GM19467 (cell line): ENCODE data around the gene PTPRCAP.
"Not testable (repeated sequence)": the region's sequence is repeated elsewhere in the genome, so short reads cannot be mapped to it uniquely, and the experiment has no call there.

ENCODE experiments used
- ATAC-seq: cut with Tn5 transposase; IDR thresholded peaks from one replicate; pipeline ENCODE4 v1.9.1; 2021; ENCODE audit warnings: mild to moderate bottlenecking, moderate library complexity; ENCODE audit not compliant: unreplicated experiment

The PTPRCAP gene

DNA sequence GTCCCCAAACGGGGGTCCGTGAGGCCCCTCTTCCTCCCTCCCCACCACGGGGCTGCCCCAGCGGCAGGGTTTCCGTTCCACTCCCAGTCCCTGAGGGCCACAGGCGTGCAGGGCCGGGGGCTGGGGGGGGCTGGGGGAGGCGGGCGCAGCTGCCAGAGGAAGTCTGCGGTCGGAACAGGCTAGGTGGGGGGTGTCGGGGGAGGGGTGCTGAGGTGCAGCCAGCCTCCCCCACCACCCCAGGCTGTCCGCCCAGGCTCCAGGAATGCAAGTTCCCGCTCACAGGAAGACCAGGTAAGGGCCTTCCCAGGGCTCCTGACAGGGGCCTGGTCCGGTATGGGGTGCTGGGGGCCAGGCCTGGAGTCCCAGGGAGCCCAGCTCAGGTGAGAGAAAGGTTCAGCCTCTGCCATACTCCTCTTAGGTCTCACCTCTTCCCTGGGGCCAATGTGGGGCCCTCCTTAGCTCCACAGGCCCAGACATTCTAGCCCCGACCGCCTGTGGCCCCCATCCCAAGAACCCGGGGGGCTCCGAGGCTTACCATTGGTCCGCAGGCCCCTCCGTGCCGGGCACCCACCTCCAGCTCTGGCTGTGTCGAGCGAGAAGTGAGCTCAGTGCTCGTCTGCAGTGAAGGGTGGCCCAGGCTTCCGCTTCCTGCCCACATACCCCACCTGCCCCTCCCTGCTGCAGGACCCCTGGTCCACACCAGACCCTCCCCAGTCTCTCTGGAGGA is at the start of gene PTPRCAP:
Gene PTPRCAP, minus strand, starts transcription at position 601 of the 727 bp plus-strand sequence. Its CDS starts 63 bp downstream, at position 538.
- no peak for ATAC-seq

DNA sequence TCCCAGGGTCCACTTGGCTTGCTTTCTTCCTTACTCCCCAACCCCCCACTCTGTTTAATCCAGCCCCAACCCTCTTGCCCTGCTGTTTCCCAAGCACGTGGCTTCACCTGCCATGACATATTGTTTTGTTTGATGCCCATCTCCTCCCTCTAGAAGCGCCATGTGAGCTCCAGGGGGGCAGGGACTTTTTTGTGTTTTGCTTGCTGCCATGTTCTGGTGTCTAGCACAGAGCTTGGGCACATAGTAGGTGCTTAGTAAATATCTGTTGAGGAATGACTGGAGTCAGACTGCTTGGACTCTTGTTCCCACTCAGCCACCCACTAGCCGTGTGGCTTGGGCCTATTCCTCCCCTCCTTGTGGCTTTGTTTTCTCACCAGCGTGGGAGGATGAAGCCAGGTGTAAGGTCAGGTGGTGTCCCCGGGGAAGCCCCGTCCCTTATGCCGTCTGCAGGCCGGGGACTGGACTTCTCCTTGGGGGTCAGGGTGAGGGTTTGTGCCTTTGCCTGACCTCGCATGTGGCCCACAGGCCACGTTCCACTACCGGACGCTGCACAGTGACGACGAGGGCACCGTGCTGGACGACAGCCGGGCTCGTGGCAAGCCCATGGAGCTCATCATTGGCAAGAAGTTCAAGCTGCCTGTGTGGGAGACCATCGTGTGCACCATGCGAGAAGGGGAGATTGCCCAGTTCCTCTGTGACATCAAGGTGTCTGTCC is 49.2 kb upstream of the PTPRCAP start:
- ATAC-seq, result no peak

DNA sequence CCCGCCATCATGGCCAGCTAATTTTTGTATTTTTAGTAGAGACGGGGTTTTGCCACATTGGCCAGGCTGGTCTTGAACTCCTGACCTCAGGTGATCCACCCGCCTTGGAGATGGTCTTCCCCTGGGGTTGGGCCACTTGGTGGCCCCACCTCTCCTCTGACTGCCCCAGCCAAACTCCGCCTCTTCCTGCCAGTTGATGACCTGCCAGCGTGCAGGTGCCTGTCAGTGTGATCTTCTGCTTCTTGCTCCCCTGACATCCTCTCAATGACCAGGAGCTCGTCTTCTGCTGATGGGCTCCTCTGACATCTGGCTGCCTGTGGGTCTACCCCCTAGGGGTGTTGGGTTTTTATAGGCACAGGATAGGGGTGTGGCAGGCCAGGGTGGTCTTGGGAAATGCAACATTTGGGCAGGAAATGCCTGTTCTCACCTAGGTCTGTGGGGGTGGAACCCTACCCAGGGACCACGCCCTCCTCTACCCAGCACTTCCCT is 48.4 kb upstream of the PTPRCAP start:
- not testable (repeated sequence) for ATAC-seq

DNA sequence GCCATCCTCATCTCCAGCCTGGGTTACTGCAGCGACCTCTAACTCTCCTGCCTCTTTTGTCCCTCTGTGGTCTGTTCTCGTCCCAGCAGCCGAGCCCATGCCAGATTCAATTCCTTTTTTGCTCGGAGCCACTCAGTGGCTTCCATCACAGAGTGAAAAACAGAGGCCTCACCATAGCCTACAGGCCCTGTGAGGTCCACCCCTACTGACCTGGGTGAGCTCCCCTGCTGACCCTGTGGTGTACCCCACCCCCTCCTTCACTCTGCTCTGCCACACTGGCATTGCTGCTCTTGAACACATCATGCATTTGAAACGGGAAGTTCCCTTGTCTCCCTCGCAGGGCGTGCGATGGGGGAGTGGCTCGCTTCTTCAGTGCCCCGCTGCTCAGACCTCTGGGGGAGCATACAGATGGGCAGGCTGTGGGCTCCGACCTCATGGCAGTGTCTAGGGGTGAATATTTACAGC is 47.4 kb upstream of the PTPRCAP start:
- no peak for ATAC-seq

DNA sequence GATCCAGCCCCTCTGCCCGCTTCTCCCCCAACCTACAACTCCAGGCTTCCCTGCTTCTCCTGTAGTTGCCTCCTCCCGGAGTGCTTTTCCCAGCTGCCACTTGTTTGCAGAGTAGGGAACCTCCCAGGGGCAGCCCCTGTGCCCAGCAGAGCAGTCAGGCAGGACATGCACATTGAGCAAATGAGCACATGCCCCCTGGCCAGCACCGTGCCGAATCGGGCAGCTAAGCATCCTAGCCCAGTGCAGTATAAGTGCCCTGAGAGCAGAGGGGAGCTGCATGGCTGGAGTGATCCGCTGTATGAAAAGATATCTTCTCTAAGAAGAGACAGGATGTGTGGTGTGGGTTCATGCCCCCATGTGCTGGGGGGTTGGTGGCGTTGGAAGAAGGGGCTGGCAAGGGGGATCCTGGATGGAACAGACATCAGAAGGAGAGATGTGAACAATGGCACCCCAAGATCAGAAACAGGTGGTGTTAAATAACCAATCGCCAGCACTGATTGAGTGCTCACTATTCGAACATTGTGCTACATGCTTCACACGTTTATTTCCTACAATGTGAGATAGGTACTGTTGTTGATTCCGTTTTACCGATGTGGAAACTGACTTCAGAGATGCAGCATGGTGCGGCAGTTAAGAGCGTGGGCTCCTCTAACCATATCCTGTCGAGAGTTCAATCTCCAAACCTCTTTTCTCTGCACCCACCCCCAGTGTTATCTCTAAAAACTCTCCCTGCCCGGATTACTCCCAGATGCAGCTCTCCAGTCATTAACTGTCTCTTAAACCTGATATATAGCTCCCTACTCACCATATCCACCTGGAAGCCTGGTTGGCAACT is 46.6 kb upstream of the PTPRCAP start:
- ATAC-seq, result no peak

DNA sequence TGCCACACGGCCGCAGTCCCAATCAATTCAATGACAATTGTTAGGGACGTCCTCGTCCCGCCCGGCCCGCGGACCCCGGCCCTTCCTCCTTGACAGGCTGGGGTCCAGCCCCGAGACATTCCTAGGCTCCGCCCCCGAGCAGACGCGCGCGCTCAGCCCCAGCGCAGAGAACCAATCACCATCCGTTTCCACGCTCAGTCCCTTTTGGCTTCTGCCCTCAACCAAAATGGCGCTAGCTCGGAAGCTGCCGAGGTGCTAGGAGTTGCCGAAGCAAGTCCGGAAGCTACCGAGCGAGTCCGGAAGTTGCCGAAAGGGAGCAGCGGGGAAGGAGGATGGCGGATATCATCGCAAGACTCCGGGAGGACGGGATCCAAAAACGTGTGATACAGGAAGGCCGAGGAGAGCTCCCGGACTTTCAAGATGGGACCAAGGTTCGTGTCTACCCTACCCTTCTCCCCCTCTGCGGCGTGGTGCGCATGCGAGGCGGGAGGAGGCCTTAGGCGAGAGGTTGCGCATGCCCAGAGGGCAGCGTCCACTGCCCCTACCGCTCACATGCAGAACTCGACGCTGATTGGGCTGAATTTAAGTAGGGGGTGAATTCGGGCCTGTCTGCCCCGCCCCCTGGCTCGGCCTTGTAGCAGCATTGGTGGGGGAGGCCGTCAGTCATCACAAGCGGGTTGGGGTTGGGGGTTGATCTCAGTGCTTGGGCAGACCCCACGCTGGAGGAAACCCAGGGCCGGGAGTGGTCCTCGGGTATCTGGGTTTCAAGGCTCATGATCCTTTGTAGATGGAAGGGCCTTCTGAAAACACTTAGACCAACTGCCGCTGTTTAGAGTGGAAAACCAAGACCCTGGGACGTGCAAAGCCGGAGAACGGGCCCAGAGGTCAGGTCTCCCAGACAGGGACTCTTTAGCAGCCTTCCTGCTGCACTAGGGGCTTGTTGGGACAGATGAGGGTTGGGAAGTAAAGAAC is 45.6 kb upstream of the PTPRCAP start, which contains the start of gene AIP:
Gene AIP, plus strand, starts transcription at position 200 of the 972 bp plus-strand sequence. Its CDS starts 133 bp downstream, at position 333.
- ATAC-seq, result peak; percentile 67

DNA sequence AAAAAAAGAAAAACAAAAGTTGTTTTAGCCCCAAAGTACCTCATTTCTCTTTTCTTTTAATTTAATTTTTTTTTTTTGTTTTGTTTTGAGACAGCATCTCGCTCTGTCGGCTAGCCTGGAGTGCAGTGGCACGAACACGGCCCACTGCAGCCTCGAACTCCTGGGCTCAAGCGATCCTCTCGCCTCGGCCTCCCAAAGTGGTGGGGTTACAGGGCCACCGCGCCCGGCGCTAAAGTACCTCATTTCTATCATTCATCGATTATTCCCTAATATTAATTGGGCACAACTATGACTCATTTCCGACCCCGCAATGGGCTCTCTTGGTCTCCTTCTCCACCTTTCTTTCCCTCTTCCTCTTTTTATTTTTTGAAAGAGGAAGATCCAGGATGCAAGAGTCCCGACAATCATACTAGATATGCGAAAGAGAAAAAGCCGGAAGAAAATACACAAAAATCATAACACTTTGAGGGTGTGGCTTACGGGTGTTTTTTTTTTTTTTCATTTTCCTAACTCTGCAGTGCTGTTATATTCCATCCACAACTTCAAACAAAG is 44.9 kb upstream of the PTPRCAP start:
- no peak for ATAC-seq

DNA sequence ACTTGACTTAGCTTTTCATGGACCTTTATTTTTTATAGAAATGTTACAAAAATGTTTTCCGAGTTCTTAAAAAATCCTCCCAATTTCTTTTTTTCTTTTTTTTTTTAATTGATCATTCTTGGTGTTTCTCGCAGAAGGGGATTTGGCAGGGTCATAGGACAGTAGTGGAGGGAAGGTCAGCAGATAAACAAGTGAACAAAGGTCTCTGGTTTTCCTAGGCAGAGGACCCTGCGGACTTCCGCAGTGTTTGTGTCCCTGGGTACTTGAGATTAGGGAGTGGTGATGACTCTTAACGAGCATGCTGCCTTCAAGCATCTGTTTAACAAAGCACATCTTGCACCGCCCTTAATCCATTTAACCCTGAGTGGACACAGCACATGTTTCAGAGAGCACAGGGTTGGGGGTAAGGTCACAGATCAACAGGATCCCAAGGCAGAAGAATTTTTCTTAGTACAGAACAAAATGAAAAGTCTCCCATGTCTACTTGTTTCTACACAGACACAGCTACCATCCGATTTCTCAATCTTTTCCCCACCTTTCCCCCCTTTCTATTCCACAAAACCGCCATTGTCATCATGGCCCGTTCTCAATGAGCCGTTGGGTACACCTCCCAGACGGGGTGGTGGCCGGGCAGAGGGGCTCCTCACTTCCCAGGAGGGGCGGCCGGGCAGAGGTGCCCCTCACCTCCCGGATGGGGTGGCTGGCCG is 40.0 kb upstream of the PTPRCAP start:
- not testable (repeated sequence) for ATAC-seq

DNA sequence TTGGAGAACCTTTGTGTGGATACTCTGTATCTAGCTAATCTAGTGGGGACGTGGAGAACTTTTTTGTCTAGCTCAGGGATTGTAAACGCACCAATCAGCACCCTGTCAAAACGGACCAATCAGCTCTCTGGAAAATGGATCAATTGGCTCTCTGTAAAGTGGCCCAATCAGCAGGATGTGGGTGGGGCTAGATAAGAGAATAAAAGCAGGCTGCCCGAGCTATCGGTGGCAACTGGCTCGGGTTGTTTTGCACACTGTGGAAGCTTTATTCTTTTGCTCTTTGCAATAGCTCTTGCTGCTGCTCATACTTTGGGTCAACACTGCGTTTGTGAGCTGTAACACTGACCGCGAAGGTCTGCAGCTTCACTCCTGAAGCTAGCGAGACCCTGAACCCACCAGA is 39.2 kb upstream of the PTPRCAP start:
- not testable (repeated sequence) for ATAC-seq

DNA sequence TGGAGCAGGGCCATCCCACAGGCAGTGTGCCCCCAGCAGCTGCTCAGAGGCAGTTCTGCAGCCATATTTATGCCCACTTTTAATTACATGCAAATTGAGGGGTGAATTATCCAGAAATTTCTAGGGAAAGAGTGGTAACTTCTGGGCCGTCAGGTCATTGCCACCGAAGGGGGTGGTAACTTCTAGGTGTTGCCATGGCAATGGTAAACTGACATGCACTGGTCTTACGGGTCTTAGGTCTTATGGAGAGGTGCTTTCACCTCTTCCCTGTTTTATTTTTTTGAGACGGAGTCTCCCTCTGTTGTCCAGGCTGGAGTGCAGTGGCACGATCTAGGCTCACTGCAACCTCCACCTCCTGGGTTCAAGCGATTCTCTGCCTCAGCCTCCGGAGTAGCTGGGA is 35.4 kb upstream of the PTPRCAP start:
- no peak for ATAC-seq

- no peak for ATAC-seq
Measured at GRCh38 chr11:67470337-67471002, 33.0 kb upstream of the PTPRCAP start.

- no peak for ATAC-seq
Measured at GRCh38 chr11:67469508-67469811, 32.0 kb upstream of the PTPRCAP start.

DNA sequence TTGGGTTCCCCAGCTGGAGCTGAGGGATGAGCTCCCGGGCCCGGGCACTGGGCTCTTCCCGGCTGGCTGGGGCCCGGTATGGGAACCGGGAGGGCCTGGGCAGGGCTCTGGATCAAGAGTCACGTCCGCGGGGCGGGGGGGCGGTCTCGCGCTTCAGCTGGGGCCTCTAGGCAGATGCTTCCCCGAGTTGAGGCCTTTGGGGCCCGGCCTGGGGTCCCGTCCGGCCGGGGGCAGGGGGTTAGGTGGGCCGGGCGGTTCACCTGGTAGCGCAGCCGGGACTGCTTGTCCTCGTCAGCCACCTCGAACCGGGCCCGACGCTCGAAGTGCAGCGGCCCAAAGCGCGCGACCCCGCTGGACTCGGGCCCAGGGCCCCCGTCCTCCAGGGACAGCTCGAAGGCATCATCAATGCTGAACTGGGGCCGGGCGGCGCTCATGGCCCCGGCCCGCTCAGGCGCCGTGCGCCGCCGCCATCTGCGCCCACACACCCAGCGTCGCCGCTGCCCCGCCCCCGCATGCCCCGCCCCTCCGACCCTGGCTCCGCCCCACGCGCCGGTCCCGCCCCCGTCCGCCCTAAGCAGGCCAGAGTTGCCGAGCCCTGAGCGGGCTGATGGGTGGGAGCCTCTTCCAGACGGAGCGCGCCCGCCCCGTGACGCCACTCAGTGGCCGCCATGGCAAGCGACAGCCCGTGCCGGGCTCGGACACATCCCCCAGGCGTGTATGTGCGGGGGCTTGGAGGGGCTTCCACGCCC is 31.5 kb upstream of the PTPRCAP start, which contains the start of gene TMEM134:
Gene TMEM134, minus strand, starts transcription at position 493 of the 749 bp plus-strand sequence. Its CDS starts 59 bp downstream, at position 434.
- ATAC-seq, result peak; percentile 60

DNA sequence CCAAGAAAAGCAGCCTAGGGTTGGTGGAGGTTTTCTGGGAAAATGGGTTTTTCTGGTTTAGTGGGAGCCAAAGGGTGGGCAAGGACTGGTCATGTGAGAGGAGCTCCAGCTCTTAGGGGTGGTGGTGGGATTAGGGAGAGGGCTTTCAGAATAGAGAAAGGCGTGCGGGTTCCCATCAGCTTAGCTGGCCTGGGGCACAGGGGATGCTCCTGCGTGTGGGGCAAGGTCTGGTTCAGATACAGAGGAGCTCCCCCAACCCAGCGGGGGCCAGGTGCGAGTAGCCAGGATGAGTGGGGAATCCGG is 30.9 kb upstream of the PTPRCAP start:
- ATAC-seq, result no peak

DNA sequence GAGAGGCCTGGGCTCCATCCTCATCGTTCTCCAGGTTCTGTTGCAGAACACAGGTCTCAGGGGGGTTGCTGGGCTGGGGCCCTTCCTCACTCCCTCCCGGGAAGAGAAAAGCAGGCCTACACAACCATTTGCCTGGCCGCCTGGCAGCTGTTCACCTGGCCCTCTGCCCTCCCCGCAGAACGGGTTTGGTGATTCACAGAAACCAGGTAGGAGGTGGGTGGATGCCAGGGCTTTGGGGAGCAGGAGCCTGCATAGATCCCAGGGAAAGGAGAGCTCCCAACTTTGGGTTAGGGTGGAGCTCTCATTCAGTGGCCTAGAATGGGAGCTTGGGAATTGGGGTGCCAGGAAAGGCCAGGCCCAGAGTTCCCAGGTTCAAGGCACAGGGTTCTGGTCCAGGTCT is 30.6 kb upstream of the PTPRCAP start:
- no peak for ATAC-seq

DNA sequence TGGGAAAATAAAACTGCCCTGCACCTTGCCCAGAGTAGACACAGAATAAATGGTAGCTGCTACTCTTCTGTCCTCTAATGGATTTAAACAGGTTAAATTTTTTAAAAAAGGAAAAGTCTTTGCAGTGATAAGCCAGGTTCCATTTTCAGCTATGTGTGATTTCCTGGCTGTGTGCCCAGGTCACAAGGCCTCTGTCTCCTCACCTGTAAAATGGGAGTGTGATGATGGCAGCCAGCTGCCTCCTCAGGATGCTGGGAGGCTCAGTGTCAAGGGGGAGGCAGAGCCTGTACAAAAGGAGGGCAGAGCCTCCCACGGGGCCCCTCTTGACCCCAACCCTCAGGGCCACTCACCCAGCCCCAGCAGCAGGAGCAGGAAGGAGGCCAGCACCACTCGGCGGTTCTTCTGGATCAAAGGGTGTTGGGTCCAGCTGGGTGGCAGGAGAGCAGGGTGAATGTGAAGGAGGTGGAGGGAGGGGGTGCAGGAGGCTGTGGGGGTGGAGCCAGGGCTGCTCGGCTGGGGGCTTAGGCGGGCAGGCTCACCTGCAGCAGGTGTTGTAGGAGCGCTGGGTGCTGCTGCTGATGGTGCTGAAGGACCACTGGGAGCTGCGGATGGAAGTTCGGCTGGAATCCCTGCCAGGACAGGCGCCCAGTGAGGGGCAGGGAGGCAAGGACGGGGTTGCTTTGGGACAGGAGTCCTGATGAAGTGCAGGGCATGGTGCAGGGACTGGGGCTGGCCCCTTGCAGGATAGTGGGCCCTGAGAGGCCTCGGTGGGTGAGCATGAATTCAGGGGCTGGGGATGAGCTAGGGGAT is 29.7 kb upstream of the PTPRCAP start:
- ATAC-seq, result no peak

GRCh38 chr11:67466367-67466766 is 28.9 kb upstream of the PTPRCAP start:
- ATAC-seq, result no peak
